Measurements from ENCODE around the gene SPRY4.

The SPRY4 gene

GRCh38 chr5:142324136-142324870, 518 bp downstream of the SPRY4 start:
- no peak for DNase-seq (ENCODE audit: low read depth)
- peak; percentile 19 for TF ChIP-seq CTCF (IDR thresholded peaks at IDR 0.05; ENCODE audit: low read depth, low read length, missing control alignments)
- H3K4me3 ChIP-seq (ENCODE audit: low read depth, low read length) = peak overlapping the region; percentile 56

GRCh38 chr5:142323480-142324135, 1.2 kb downstream of the SPRY4 start:
- TF ChIP-seq CTCF (IDR thresholded peaks at IDR 0.05; ENCODE audit: low read depth, low read length, missing control alignments) = no peak
- DNase-seq (ENCODE audit: low read depth) = no peak
- peak overlapping the region; percentile 56 for H3K4me3 ChIP-seq (ENCODE audit: low read depth, low read length)

GRCh38 chr5:142322747-142323479, 1.9 kb downstream of the SPRY4 start:
- DNase-seq (ENCODE audit: low read depth) = no peak
- no peak for TF ChIP-seq CTCF (IDR thresholded peaks at IDR 0.05; ENCODE audit: low read depth, low read length, missing control alignments)
- no peak overlapping the region for H3K4me3 ChIP-seq (ENCODE audit: low read depth, low read length)

GRCh38 chr5:142322403-142322746, 2.4 kb downstream of the SPRY4 start:
- no peak overlapping the region for H3K4me3 ChIP-seq (ENCODE audit: low read depth, low read length)
- DNase-seq (ENCODE audit: low read depth) = no peak
- TF ChIP-seq CTCF (IDR thresholded peaks at IDR 0.05; ENCODE audit: low read depth, low read length, missing control alignments) = no peak

- no peak overlapping the region for H3K4me3 ChIP-seq (ENCODE audit: low read depth, low read length)
- TF ChIP-seq CTCF (IDR thresholded peaks at IDR 0.05; ENCODE audit: low read depth, low read length, missing control alignments) = no peak
- DNase-seq (ENCODE audit: low read depth) = no peak
Measured at GRCh38 chr5:142320851-142321560, 3.8 kb downstream of the SPRY4 start.

- H3K4me3 ChIP-seq (ENCODE audit: low read depth, low read length) = no peak overlapping the region
- no peak for DNase-seq (ENCODE audit: low read depth)
- TF ChIP-seq CTCF (IDR thresholded peaks at IDR 0.05; ENCODE audit: low read depth, low read length, missing control alignments) = no peak
Measured at GRCh38 chr5:142320430-142320738, 4.4 kb downstream of the SPRY4 start.

All from GM12864 (cell line).